ENCODE data around the gene LRSAM1. TPM values are rescaled to one million over a fixed set of nuclear protein-coding genes. Genes with fewer than 3 reads are reported as not detected.

The LRSAM1 gene
- total and polyA plus RNA-seq, 9 of the 15 experiments (the other 6 are each of a cell fraction or from before 2014, with no cell fraction given): 0.07 to 16.2 (median 4.7) TPM

DNA sequence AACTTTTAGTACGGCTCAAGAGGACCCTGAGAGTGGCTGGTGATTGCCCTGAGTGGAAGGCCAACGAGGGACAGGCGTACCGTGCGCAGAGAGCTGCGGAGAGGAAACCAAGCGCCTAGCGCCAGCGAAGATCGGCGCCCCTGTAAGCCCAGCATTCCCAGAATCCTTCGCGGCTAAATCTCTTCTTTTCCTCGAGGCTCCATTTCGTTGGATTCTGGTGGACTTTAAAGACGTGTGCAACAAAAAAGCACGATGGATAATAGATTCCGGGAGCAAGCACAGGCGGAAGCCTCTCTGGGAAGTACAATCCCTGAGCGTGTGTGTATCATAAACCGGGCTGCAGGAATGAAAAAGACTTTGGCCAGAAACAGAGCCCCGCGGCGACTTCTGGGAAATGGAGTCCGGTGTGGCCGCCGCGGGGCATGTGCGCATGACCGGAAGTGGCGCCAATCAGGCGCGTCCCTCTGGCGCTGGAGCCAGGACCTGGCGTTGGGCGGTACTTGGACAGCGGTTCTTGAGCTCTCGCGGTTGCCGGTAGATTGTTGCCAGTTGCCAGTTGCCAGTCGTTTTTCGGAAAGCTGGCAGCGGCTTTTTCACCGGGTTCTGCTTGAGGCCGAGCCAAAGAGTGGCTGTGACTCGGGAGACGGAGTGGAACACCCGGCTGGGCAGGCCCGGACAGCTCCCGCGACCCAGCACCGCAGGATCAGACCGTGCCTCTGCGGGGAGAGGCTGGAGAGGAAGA, 27.2 kb upstream of the LRSAM1 start, which contains the start of gene ZNF79 (continued):
- TF ChIP-seq GATAD2B (IDR thresholded peaks at IDR 0.05; ENCODE audit: borderline replicate concordance) (no peak), TBL1XR1 (IDR thresholded peaks at IDR 0.05; ENCODE audit: low read length in 2 of 2) (no peak), POU5F1 (IDR thresholded peaks at IDR 0.05; ENCODE audit: borderline replicate concordance, low read depth, low read length, partially characterized antibody) (no peak), ELF4 (CRISPR knock-in tag; IDR thresholded peaks at IDR 0.05) (no peak), CTBP1 (IDR thresholded peaks at IDR 0.05; ENCODE audit: borderline replicate concordance) (peak; percentile 18; the same call in 1 of the 2 replicates), ZEB2 (IDR thresholded peaks at IDR 0.05) (no peak), CCAR2 (IDR thresholded peaks at IDR 0.05; ENCODE audit: low read depth, low read length) (no peak), CEBPG (CRISPR knock-in tag; IDR thresholded peaks at IDR 0.05) (no peak), CEBPG (tag; conservative IDR thresholded peaks at IDR 0.05 in 1 of 2, IDR thresholded peaks at IDR 0.05 in 1 of 2) (no peak), CEBPB (tag; IDR thresholded peaks at IDR 0.05) (no peak), ZNF695 (CRISPR knock-in tag; IDR thresholded peaks at IDR 0.05) (no peak), ZNF384 (IDR thresholded peaks at IDR 0.05; ENCODE audit: low read depth, low read length) (no peak)
- TF ChIP-seq, protein P1, sequence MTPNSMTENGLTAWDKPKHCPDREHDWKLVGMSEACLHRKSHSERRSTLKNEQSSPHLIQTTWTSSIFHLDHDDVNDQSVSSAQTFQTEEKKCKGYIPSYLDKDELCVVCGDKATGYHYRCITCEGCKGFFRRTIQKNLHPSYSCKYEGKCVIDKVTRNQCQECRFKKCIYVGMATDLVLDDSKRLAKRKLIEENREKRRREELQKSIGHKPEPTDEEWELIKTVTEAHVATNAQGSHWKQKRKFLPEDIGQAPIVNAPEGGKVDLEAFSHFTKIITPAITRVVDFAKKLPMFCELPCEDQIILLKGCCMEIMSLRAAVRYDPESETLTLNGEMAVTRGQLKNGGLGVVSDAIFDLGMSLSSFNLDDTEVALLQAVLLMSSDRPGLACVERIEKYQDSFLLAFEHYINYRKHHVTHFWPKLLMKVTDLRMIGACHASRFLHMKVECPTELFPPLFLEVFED (CRISPR knock-in tag; conservative IDR thresholded peaks at IDR 0.05): no peak
- TF ChIP-seq, protein P2, sequence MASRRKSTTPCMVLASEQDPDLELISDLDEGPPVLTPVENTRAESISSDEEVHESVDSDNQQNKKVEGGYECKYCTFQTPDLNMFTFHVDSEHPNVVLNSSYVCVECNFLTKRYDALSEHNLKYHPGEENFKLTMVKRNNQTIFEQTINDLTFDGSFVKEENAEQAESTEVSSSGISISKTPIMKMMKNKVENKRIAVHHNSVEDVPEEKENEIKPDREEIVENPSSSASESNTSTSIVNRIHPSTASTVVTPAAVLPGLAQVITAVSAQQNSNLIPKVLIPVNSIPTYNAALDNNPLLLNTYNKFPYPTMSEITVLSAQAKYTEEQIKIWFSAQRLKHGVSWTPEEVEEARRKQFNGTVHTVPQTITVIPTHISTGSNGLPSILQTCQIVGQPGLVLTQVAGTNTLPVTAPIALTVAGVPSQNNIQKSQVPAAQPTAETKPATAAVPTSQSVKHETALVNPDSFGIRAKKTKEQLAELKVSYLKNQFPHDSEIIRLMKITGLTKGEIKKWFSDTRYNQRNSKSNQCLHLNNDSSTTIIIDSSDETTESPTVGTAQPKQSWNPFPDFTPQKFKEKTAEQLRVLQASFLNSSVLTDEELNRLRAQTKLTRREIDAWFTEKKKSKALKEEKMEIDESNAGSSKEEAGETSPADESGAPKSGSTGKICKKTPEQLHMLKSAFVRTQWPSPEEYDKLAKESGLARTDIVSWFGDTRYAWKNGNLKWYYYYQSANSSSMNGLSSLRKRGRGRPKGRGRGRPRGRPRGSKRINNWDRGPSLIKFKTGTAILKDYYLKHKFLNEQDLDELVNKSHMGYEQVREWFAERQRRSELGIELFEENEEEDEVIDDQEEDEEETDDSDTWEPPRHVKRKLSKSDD (conservative IDR thresholded peaks at IDR 0.05; ENCODE audit: low read length): no peak
- TF ChIP-seq, protein P3, sequence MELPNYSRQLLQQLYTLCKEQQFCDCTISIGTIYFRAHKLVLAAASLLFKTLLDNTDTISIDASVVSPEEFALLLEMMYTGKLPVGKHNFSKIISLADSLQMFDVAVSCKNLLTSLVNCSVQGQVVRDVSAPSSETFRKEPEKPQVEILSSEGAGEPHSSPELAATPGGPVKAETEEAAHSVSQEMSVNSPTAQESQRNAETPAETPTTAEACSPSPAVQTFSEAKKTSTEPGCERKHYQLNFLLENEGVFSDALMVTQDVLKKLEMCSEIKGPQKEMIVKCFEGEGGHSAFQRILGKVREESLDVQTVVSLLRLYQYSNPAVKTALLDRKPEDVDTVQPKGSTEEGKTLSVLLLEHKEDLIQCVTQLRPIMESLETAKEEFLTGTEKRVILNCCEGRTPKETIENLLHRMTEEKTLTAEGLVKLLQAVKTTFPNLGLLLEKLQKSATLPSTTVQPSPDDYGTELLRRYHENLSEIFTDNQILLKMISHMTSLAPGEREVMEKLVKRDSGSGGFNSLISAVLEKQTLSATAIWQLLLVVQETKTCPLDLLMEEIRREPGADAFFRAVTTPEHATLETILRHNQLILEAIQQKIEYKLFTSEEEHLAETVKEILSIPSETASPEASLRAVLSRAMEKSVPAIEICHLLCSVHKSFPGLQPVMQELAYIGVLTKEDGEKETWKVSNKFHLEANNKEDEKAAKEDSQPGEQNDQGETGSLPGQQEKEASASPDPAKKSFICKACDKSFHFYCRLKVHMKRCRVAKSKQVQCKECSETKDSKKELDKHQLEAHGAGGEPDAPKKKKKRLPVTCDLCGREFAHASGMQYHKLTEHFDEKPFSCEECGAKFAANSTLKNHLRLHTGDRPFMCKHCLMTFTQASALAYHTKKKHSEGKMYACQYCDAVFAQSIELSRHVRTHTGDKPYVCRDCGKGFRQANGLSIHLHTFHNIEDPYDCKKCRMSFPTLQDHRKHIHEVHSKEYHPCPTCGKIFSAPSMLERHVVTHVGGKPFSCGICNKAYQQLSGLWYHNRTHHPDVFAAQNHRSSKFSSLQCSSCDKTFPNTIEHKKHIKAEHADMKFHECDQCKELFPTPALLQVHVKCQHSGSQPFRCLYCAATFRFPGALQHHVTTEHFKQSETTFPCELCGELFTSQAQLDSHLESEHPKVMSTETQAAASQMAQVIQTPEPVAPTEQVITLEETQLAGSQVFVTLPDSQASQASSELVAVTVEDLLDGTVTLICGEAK (IDR thresholded peaks at IDR 0.05): peak; percentile 92
- TF ChIP-seq, protein P3 (CRISPR knock-in tag; IDR thresholded peaks at IDR 0.05): no peak

All from K562 (cell line).